ENCODE measurements around the gene CTDSPL2.

- peak in 1 of 2 experiments; percentile 57; a peak in 2 of 4 replicates for TF ChIP-seq CTCF (conservative IDR thresholded peaks at IDR 0.05; ENCODE audit: low read depth in 2 of 2)
- TF ChIP-seq REST (IDR thresholded peaks at IDR 0.05; ENCODE audit: unreplicated experiment) = no peak
- TF ChIP-seq EZH2 (IDR thresholded peaks at IDR 0.05; ENCODE audit: low read depth, unreplicated experiment) = no peak
- TF ChIP-seq POLR2AphosphoS5 (IDR thresholded peaks at IDR 0.05; ENCODE audit: low read depth) = no peak
- no peak for TF ChIP-seq EZH2phosphoT487 (IDR thresholded peaks at IDR 0.05; ENCODE audit: unreplicated experiment)
- TF ChIP-seq CREB1 (CRISPR knock-in tag; IDR thresholded peaks at IDR 0.05; ENCODE audit: low read depth) = no peak
- TF ChIP-seq JUNB (IDR thresholded peaks at IDR 0.05; ENCODE audit: unreplicated experiment) = no peak
- TF ChIP-seq STAT1 (IDR thresholded peaks at IDR 0.05; ENCODE audit: unreplicated experiment) = no peak
- TF ChIP-seq ZNF114 (CRISPR knock-in tag; IDR thresholded peaks at IDR 0.05) = no peak
- TF ChIP-seq, protein P1, sequence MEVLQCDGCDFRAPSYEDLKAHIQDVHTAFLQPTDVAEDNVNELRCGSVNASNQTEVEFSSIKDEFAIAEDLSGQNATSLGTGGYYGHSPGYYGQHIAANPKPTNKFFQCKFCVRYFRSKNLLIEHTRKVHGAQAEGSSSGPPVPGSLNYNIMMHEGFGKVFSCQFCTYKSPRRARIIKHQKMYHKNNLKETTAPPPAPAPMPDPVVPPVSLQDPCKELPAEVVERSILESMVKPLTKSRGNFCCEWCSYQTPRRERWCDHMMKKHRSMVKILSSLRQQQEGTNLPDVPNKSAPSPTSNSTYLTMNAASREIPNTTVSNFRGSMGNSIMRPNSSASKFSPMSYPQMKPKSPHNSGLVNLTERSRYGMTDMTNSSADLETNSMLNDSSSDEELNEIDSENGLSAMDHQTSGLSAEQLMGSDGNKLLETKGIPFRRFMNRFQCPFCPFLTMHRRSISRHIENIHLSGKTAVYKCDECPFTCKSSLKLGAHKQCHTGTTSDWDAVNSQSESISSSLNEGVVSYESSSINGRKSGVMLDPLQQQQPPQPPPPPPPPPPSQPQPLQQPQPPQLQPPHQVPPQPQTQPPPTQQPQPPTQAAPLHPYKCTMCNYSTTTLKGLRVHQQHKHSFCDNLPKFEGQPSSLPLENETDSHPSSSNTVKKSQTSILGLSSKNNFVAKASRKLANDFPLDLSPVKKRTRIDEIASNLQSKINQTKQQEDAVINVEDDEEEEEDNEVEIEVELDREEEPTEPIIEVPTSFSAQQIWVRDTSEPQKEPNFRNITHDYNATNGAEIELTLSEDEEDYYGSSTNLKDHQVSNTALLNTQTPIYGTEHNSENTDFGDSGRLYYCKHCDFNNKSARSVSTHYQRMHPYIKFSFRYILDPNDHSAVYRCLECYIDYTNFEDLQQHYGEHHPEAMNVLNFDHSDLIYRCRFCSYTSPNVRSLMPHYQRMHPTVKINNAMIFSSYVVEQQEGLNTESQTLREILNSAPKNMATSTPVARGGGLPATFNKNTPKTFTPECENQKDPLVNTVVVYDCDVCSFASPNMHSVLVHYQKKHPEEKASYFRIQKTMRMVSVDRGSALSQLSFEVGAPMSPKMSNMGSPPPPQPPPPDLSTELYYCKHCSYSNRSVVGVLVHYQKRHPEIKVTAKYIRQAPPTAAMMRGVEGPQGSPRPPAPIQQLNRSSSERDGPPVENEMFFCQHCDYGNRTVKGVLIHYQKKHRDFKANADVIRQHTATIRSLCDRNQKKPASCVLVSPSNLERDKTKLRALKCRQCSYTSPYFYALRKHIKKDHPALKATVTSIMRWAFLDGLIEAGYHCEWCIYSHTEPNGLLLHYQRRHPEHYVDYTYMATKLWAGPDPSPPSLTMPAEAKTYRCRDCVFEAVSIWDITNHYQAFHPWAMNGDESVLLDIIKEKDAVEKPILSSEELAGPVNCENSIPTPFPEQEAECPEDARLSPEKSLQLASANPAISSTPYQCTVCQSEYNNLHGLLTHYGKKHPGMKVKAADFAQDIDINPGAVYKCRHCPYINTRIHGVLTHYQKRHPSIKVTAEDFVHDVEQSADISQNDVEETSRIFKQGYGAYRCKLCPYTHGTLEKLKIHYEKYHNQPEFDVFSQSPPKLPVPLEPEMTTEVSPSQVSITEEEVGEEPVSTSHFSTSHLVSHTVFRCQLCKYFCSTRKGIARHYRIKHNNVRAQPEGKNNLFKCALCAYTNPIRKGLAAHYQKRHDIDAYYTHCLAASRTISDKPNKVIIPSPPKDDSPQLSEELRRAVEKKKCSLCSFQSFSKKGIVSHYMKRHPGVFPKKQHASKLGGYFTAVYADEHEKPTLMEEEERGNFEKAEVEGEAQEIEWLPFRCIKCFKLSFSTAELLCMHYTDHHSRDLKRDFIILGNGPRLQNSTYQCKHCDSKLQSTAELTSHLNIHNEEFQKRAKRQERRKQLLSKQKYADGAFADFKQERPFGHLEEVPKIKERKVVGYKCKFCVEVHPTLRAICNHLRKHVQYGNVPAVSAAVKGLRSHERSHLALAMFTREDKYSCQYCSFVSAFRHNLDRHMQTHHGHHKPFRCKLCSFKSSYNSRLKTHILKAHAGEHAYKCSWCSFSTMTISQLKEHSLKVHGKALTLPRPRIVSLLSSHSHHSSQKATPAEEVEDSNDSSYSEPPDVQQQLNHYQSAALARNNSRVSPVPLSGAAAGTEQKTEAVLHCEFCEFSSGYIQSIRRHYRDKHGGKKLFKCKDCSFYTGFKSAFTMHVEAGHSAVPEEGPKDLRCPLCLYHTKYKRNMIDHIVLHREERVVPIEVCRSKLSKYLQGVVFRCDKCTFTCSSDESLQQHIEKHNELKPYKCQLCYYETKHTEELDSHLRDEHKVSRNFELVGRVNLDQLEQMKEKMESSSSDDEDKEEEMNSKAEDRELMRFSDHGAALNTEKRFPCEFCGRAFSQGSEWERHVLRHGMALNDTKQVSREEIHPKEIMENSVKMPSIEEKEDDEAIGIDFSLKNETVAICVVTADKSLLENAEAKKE (CRISPR knock-in tag; IDR thresholded peaks at IDR 0.05) = no peak
- no peak for TF ChIP-seq NANOG (IDR thresholded peaks at IDR 0.05; ENCODE audit: borderline replicate concordance)
- no peak for TF ChIP-seq ZNF331 (CRISPR knock-in tag; IDR thresholded peaks at IDR 0.05; ENCODE audit: low read depth)
Measured at GRCh38 chr15:44550256-44550655, 122.8 kb downstream of the CTDSPL2 start.
